Neuronal stem cell (in vitro differentiated cells): Measurements from ENCODE around the gene PTPRD.

Experiments
- DNase-seq: peaks from one replicate; pipeline ENCODE4 v3.0.0-alpha.2; 2013; ENCODE audit warnings: low spot score
- H2AFZ ChIP-seq: one replicate; pipeline ENCODE4 v1.6.1; 2013; ENCODE audit warnings: mild to moderate bottlenecking, low read length, inconsistent platforms
- H2AK5ac ChIP-seq: 2 replicates; pipeline ENCODE4 v1.6.1; 2013; ENCODE audit warnings: low read depth, mild to moderate bottlenecking, inconsistent platforms, low read length, moderate library complexity, mixed read lengths
- H2BK120ac ChIP-seq: 2 replicates; pipeline ENCODE4 v1.6.1; 2013; ENCODE audit warnings: low read depth, mild to moderate bottlenecking, inconsistent platforms, low read length, moderate library complexity, mixed read lengths
- H2BK12ac ChIP-seq: one replicate; pipeline ENCODE4 v1.6.1; 2013; ENCODE audit warnings: low read length, inconsistent platforms
- H2BK15ac ChIP-seq: 2 replicates; pipeline ENCODE4 v1.6.1; 2013; ENCODE audit warnings: mild to moderate bottlenecking, low read length, inconsistent platforms, mixed read lengths
- H2BK5ac ChIP-seq: one replicate; pipeline ENCODE4 v1.6.1; 2013; ENCODE audit warnings: inconsistent platforms, mild to moderate bottlenecking, low read length, moderate library complexity
- H3K14ac ChIP-seq: one replicate; pipeline ENCODE4 v1.6.1; 2013; ENCODE audit warnings: low read length, inconsistent platforms
- H3K18ac ChIP-seq: 2 replicates; pipeline ENCODE4 v1.6.1; 2013; ENCODE audit warnings: low read length, inconsistent platforms
- H3K23ac ChIP-seq: 2 replicates; pipeline ENCODE4 v1.6.1; 2013; ENCODE audit warnings: low read depth, mild to moderate bottlenecking, mixed read lengths, low read length, inconsistent platforms; ENCODE audit not compliant: poor library complexity
- H3K27ac ChIP-seq: replicated peaks from 3 replicates; pipeline ENCODE4 v1.5.1; 2013; ENCODE audit warnings: low read length, inconsistent platforms
- H3K27me3 ChIP-seq, 3 experiments: 2 replicates each; pipeline ENCODE4 v1.6.1; 2013; ENCODE audit warnings: low read length in 3 of 3, mild to moderate bottlenecking in 2 of 3, inconsistent platforms in 1 of 3, low read depth in 1 of 3, mixed read lengths in 1 of 3, moderate library complexity in 1 of 3; ENCODE audit not compliant: control insufficient read depth in 3 of 3, insufficient read depth in 3 of 3
- H3K36me3 ChIP-seq, 2 donors: replicated peaks in 1 of 2; 2 replicates each; pipeline ENCODE4 v1.6.1; 2013; ENCODE audit warnings: low read length in 2 of 2; ENCODE audit not compliant: control insufficient read depth in 2 of 2, insufficient read depth in 2 of 2
- H3K4ac ChIP-seq: 2 replicates; pipeline ENCODE4 v1.6.1; 2013; ENCODE audit warnings: inconsistent platforms, mild to moderate bottlenecking, low read length, moderate library complexity
- H3K4me1 ChIP-seq, 2 donors: 1 replicate in 1 of 2; 2 replicates in 1 of 2; pipeline ENCODE4 v1.6.1; 2013; ENCODE audit warnings: low read length in 2 of 2, low read depth in 1 of 2; ENCODE audit not compliant: control insufficient read depth in 2 of 2, insufficient read depth in 1 of 2
- H3K4me2 ChIP-seq: one replicate; pipeline ENCODE4 v1.6.1; 2013; ENCODE audit warnings: mild to moderate bottlenecking, low read length, inconsistent platforms; ENCODE audit not compliant: insufficient read depth, poor library complexity, severe bottlenecking
- H3K4me3 ChIP-seq, 2 donors: 2 replicates each; pipeline ENCODE4 v1.5.1; 2013; ENCODE audit warnings: low read length in 2 of 2, mild to moderate bottlenecking in 2 of 2, inconsistent platforms in 1 of 2, moderate library complexity in 1 of 2
- H3K79me1 ChIP-seq: one replicate; pipeline ENCODE4 v1.6.1; 2013; ENCODE audit warnings: low read depth, mild to moderate bottlenecking, inconsistent platforms, low read length, moderate library complexity
- H3K9ac ChIP-seq: one replicate; pipeline ENCODE4 v1.6.1; 2013; ENCODE audit warnings: mild to moderate bottlenecking, low read depth, low read length, inconsistent platforms; ENCODE audit not compliant: poor library complexity
- H3K9me3 ChIP-seq, 2 donors: replicated peaks in 1 of 2; 2 replicates each; pipeline versions ENCODE3 to v1.6.1; 2013; ENCODE audit warnings: low read length in 2 of 2, mild to moderate bottlenecking in 2 of 2, inconsistent platforms in 1 of 2, low read depth in 1 of 2, mixed read lengths in 1 of 2, moderate library complexity in 1 of 2; ENCODE audit not compliant: control insufficient read depth in 2 of 2, insufficient read depth in 1 of 2
- H4K8ac ChIP-seq: one replicate; pipeline ENCODE4 v1.6.1; 2013; ENCODE audit warnings: low read depth, mild to moderate bottlenecking, inconsistent platforms, low read length, moderate library complexity
- H4K91ac ChIP-seq: one replicate; pipeline ENCODE4 v1.6.1; 2013; ENCODE audit warnings: low read length, low read depth, mild to moderate bottlenecking, inconsistent platforms; ENCODE audit not compliant: poor library complexity
- WGBS, 2 donors: extraction: QIAGEN DNeasy Blood & Tissue Kit; methylation state at CpG; one replicate each; pipeline ENCODE4 v1.1.7; 2013; ENCODE audit warnings: missing lambda C conversion rate in 2 of 2, mixed read lengths in 1 of 2; ENCODE audit not compliant: insufficient read length in 2 of 2, insufficient replicate concordance in 1 of 2; ENCODE audit errors: extremely low coverage in 2 of 2; 5-methylcytosine and 5-hydroxymethylcytosine counted together

Gene PTPRD

GRCh38 chr9:10134266-10134665 is 478.5 kb downstream of the PTPRD start:
- H2BK5ac ChIP-seq = no peak overlapping the region
- H3K79me1 ChIP-seq = no peaks in the 10 kb centered on the region
- no peaks in the 10 kb centered on the region for H3K36me3 ChIP-seq
- H3K23ac ChIP-seq = no peak overlapping the region
- H2BK15ac ChIP-seq = no peak overlapping the region
- H3K9me3 ChIP-seq = no peaks in the 10 kb centered on the region
- peaks cover 5 to 8% of the 10 kb centered on the region in 2 donors for H3K4me1 ChIP-seq
- no peak overlapping the region for H4K8ac ChIP-seq
- no peaks in the 10 kb centered on the region for H3K27me3 ChIP-seq
- DNase-seq = no peak
- no peak overlapping the region for H2AFZ ChIP-seq
- no CpG with 5 or more reads among the region's 4 CpGs for WGBS, 2 donors
- no peak overlapping the region for H3K14ac ChIP-seq
- H3K4ac ChIP-seq = no peak overlapping the region
- H3K4me3 ChIP-seq = no peak overlapping the region
- H3K4me2 ChIP-seq = no peak overlapping the region
- no peak overlapping the region for H3K27ac ChIP-seq
- H2BK12ac ChIP-seq = no peak overlapping the region
- no peak overlapping the region for H2AK5ac ChIP-seq
- no peak overlapping the region for H4K91ac ChIP-seq
- no peak overlapping the region for H3K9ac ChIP-seq
- no peak overlapping the region for H3K18ac ChIP-seq
- H2BK120ac ChIP-seq = no peak overlapping the region

- Histone ChIP-seq H3K4me3 (no peak overlapping the region), H3K4ac (no peak overlapping the region), H3K36me3 (no peaks in the 10 kb centered on the region), H3K4me2 (no peak overlapping the region), H3K9ac (no peak overlapping the region), H3K18ac (no peak overlapping the region), H2BK12ac (no peak overlapping the region), H3K27me3 (peaks cover 0 to 3% (median 0%) of the 10 kb centered on the region in 3 experiments), H2BK120ac (no peak overlapping the region), H2AK5ac (no peak overlapping the region), H3K23ac (no peak overlapping the region), H4K91ac (no peak overlapping the region), H3K79me1 (no peaks in the 10 kb centered on the region), H3K4me1 (peaks cover 5 to 8% of the 10 kb centered on the region in 2 donors), H2BK15ac (no peak overlapping the region), H2AFZ (no peak overlapping the region), H4K8ac (no peak overlapping the region), H2BK5ac (no peak overlapping the region), H3K27ac (no peak overlapping the region), H3K14ac (no peak overlapping the region), H3K9me3 (no peaks in the 10 kb centered on the region)
- no CpG with 5 or more reads among the region's 2 CpGs for WGBS, 2 donors
- no peak for DNase-seq
These were observed 482.6 kb downstream of the PTPRD start for GRCh38 chr9:10130061-10130675.

- Histone ChIP-seq H4K91ac (no peak overlapping the region), H3K23ac (no peak overlapping the region), H2BK5ac (no peak overlapping the region), H2BK15ac (no peak overlapping the region), H3K9me3 (no peaks in the 10 kb centered on the region), H2BK12ac (no peak overlapping the region), H3K79me1 (no peaks in the 10 kb centered on the region), H2BK120ac (no peak overlapping the region), H3K9ac (no peak overlapping the region), H3K18ac (no peak overlapping the region), H3K36me3 (no peaks in the 10 kb centered on the region), H3K4ac (no peak overlapping the region), H3K4me1 (peaks cover 0 to 8% of the 10 kb centered on the region in 2 donors), H3K4me2 (no peak overlapping the region), H2AFZ (no peak overlapping the region), H3K27ac (no peak overlapping the region), H2AK5ac (no peak overlapping the region), H4K8ac (no peak overlapping the region), H3K4me3 (no peak overlapping the region), H3K27me3 (peaks cover 0 to 3% (median 0%) of the 10 kb centered on the region in 3 experiments), H3K14ac (no peak overlapping the region)
- WGBS, 2 donors = no CpG with 5 or more reads among the region's 1 CpG
- no peak for DNase-seq
These were observed 484.9 kb downstream of the PTPRD start for GRCh38 chr9:10127867-10128266.

GRCh38 chr9:10112798-10113197 is 500.0 kb downstream of the PTPRD start:
- H2BK12ac ChIP-seq = no peak overlapping the region
- H2BK5ac ChIP-seq = no peak overlapping the region
- WGBS, 2 donors = no CpG with 5 or more reads among the region's 4 CpGs
- no peak overlapping the region for H3K18ac ChIP-seq
- H3K27ac ChIP-seq = no peak overlapping the region
- no peak overlapping the region for H3K9ac ChIP-seq
- H2AK5ac ChIP-seq = no peak overlapping the region
- H3K4me2 ChIP-seq = no peak overlapping the region
- no peak for DNase-seq
- no peak overlapping the region for H3K23ac ChIP-seq
- H3K4me3 ChIP-seq = no peak overlapping the region
- no peaks in the 10 kb centered on the region for H3K9me3 ChIP-seq
- no peaks in the 10 kb centered on the region for H3K36me3 ChIP-seq
- H3K79me1 ChIP-seq = no peaks in the 10 kb centered on the region
- no peak overlapping the region for H2BK15ac ChIP-seq
- H3K27me3 ChIP-seq = no peaks in the 10 kb centered on the region
- H3K4ac ChIP-seq = no peak overlapping the region
- no peak overlapping the region for H2AFZ ChIP-seq
- no peak overlapping the region for H3K14ac ChIP-seq
- no peak overlapping the region for H4K8ac ChIP-seq
- no peak overlapping the region for H4K91ac ChIP-seq
- H2BK120ac ChIP-seq = no peak overlapping the region
- peaks cover 0 to 4% of the 10 kb centered on the region in 2 donors for H3K4me1 ChIP-seq
